ENCODE results near the gene SLC25A26.

DNA sequence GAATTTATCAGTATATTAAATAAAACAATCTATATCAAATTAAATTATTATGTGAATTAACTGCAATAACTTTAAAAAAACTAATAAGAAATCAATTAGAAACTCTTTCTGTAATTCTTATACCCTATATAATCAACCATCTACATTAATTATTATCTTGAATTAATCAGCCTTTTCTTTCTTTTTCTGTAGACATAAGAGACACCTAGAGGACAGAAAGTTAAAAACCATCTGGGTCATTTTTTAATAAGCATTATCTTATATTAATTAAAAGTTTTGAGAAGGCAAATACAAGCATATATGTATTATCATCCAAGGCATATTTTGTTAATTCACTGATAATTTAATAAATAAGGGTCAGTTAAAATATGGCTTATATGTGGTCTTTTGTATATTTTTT is 24.2 kb upstream of the SLC25A26 start:
- TF ChIP-seq CTCF (conservative IDR thresholded peaks at IDR 0.05): peak; percentile 50
- TF ChIP-seq ZFX (IDR thresholded peaks at IDR 0.05): no peak

All from C4-2B (cell line).